MM.1S (cell line): ENCODE results near the gene RSPO3.

Experiments
- EZH2 ChIP-seq: fragments of 300-600 bp; sonication (generic); optimal IDR thresholded peaks from 2 replicates; pipeline ENCODE3; 2017; ENCODE audit warnings: low read depth, mild to moderate bottlenecking, antibody characterized with exemption, low read length, mixed read lengths
- EZH2phosphoT487 ChIP-seq: fragments of 300-600 bp; sonication (generic); IDR thresholded peaks from 2 replicates; pipeline ENCODE4 v1.6.1; 2018; ENCODE audit warnings: antibody characterized with exemption, low read length
- TF ChIP-seq, protein P1 (sequence below): fragments of 300-600 bp; sonication (generic); IDR thresholded peaks from 2 replicates; pipeline ENCODE4 v1.5.1; 2016; ENCODE audit warnings: antibody characterized with exemption, low read length, mixed read lengths

DNA sequence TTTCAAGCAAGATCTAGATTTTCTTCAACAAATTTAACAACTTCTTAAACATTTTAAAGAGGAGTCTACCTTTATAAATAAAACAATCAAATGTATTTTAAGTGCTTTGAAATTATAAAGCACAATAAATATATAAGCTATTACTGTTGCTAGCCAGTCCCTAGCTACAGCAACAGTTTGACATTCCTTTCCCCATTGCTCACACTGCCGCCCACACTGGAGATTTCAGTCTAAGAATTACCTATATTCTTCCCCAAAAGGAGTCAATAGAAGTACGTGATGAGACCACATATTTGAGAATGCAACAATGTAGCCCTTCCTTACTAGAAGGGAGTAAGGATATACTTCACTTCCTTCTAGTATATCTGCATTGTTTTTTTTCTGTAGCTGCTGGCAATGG lies 82.8 kb downstream of the RSPO3 start:
- TF ChIP-seq, protein P1, sequence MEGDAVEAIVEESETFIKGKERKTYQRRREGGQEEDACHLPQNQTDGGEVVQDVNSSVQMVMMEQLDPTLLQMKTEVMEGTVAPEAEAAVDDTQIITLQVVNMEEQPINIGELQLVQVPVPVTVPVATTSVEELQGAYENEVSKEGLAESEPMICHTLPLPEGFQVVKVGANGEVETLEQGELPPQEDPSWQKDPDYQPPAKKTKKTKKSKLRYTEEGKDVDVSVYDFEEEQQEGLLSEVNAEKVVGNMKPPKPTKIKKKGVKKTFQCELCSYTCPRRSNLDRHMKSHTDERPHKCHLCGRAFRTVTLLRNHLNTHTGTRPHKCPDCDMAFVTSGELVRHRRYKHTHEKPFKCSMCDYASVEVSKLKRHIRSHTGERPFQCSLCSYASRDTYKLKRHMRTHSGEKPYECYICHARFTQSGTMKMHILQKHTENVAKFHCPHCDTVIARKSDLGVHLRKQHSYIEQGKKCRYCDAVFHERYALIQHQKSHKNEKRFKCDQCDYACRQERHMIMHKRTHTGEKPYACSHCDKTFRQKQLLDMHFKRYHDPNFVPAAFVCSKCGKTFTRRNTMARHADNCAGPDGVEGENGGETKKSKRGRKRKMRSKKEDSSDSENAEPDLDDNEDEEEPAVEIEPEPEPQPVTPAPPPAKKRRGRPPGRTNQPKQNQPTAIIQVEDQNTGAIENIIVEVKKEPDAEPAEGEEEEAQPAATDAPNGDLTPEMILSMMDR: no peak
- TF ChIP-seq EZH2phosphoT487: no peak
- TF ChIP-seq EZH2: no peak
